Sigmoid colon (tissue), 7 donors: ENCODE measurements around the gene SP2. TPM values are rescaled to one million over a fixed set of nuclear protein-coding genes. Genes with fewer than 3 reads are reported as not detected.

Experiments used
- DNase-seq: peaks from one replicate; pipeline ENCODE4 v3.0.0-alpha.2; 2019
- H3K27ac ChIP-seq, 4 donors: fragments of 200-600 bp; sonication (generic); one replicate each; pipeline ENCODE4 v1.5.1; 2016 to 2019; ENCODE audit warnings: mild to moderate bottlenecking in 1 of 4
- H3K27me3 ChIP-seq, 3 donors: fragments of 200-600 bp; sonication (generic); one replicate each; pipeline ENCODE4 v1.5.1; 2019; ENCODE audit warnings: mild to moderate bottlenecking in 1 of 3
- H3K36me3 ChIP-seq, 4 donors: fragments of 200-600 bp; sonication (generic); one replicate each; pipeline ENCODE4 v1.5.1; 2016 to 2019
- H3K4me1 ChIP-seq, 4 donors: fragments of 200-600 bp; sonication (generic); one replicate each; pipeline ENCODE4 v1.5.1; 2017 to 2019
- H3K4me3 ChIP-seq, 4 donors: fragments of 200-600 bp; sonication (generic); one replicate each; pipeline ENCODE4 v1.5.1; 2017 to 2019; ENCODE audit warnings: mild to moderate bottlenecking in 2 of 4, moderate library complexity in 1 of 4
- H3K9me3 ChIP-seq, 4 donors: fragments of 200-600 bp in 3 of 4; sonication (generic) in 3 of 4; one replicate each; pipeline versions ENCODE4 v1.5.1 to v1.6.1; 2013 to 2019
- EP300 ChIP-seq, 4 donors: sonication (generic); formaldehyde crosslinking; IDR thresholded peaks; one replicate each; pipeline ENCODE4 v1.6.1; 2017; ENCODE audit warnings: antibody characterized with exemption in 4 of 4
- POLR2A ChIP-seq, 2 donors: fragments of 450-650 bp; IDR thresholded peaks; one replicate each; pipeline ENCODE4 v1.6.1; 2016; ENCODE audit warnings: antibody characterized with exemption in 2 of 2, mild to moderate bottlenecking in 2 of 2, moderate library complexity in 2 of 2
- POLR2AphosphoS5 ChIP-seq, 4 donors: sonication (generic); formaldehyde crosslinking; IDR thresholded peaks; one replicate each; pipeline ENCODE4 v1.6.1; 2017; ENCODE audit warnings: antibody characterized with exemption in 4 of 4
- WGBS, 2 donors: extraction: QIAGEN DNeasy Blood & Tissue Kit; methylation state at CpG; one replicate each; pipeline ENCODE4 v1.1.7; 2013; 5-methylcytosine and 5-hydroxymethylcytosine counted together
- intact Hi-C: fragments of 100-400 bp; cut with DNase I; formaldehyde crosslinking; loops from one replicate; pipeline ENCODE4 v1.15.1; 2023
- polyA plus RNA-seq, 3 donors: library from polyadenylated mRNA; stranded (reverse); fragments of 200-250 nt; gene quantifications; one replicate each; pipeline ENCODE4 v1.2.3, GENCODE V29; 2013
- total RNA-seq, 4 donors: library from RNA; depleted of rRNA; stranded (reverse); fragments of >200 nt; gene quantifications; one replicate each; pipeline ENCODE4 v1.1.0, GENCODE V29; 2016
- TF ChIP-seq, protein P1 (sequence below), 4 experiments: fragments of 450-650 bp in 3 of 4; fragments of 200-600 bp in 1 of 4; IDR thresholded peaks; one replicate each; pipeline ENCODE4 v1.5.1; 2016 to 2019; ENCODE audit warnings: antibody characterized with exemption in 4 of 4, mild to moderate bottlenecking in 3 of 4, moderate library complexity in 2 of 4
- donor health status: healthy with polysubstance abuse.
- donor health status: Bipolar disorder and iron deficiency.
- donor health status: healthy.

SP2 gene
- total and polyA plus RNA-seq, 7 donors: 3.0 to 19.2 (median 8.3) TPM

DNA sequence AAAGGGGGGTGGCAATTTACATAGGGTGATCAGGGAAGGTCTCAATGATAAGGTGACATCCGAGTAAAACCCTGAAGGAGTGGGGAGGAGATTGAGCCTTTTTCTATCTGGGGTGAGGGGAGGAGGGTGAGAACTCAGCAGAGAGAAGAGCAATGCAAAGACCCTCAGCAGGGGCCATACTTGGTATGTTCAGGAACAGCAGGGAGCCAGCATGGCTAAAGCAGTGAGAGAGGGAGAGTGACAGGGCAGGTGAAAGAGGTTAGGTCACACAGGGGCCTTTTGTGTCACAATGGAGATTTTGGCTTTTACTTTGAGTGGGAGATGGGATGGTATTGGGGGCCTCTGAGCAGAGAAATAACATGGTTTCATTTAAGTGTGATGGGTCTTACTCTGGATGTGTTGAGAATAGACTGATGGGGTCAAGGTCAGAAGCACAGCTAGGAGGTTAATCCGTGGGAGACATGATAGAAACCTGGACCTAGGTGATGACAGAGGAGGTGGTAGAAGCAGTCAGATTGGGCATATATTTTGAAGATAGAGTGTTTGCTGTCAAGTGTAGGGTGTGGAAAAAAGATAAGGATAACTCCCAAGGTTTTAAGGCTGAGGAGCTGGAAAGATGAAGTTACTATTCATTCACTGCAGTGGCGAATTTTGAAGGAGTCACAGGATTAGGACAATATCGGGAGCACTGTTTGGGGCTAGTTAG, 6.2 kb downstream of the SP2 start:
- intact Hi-C loops: no loop called here
- H3K36me3 ChIP-seq: no peaks in the 10 kb centered on the region
- no peaks in the 10 kb centered on the region for H3K27me3 ChIP-seq
- no peak overlapping the region for H3K4me3 ChIP-seq
- H3K4me1 ChIP-seq: peaks cover 0 to 56% (median 49%) of the 10 kb centered on the region in 4 donors
- no peak overlapping the region for H3K27ac ChIP-seq
- 80 to 89% methylated on average over 4 of the region's 4 CpGs for WGBS, 2 donors
- no peak for DNase-seq
- no peak for TF ChIP-seq POLR2A (IDR thresholded peaks at IDR 0.05)
- TF ChIP-seq EP300 (IDR thresholded peaks at IDR 0.05): no peak
- TF ChIP-seq POLR2AphosphoS5 (IDR thresholded peaks at IDR 0.05): no peak
- TF ChIP-seq, protein P1, sequence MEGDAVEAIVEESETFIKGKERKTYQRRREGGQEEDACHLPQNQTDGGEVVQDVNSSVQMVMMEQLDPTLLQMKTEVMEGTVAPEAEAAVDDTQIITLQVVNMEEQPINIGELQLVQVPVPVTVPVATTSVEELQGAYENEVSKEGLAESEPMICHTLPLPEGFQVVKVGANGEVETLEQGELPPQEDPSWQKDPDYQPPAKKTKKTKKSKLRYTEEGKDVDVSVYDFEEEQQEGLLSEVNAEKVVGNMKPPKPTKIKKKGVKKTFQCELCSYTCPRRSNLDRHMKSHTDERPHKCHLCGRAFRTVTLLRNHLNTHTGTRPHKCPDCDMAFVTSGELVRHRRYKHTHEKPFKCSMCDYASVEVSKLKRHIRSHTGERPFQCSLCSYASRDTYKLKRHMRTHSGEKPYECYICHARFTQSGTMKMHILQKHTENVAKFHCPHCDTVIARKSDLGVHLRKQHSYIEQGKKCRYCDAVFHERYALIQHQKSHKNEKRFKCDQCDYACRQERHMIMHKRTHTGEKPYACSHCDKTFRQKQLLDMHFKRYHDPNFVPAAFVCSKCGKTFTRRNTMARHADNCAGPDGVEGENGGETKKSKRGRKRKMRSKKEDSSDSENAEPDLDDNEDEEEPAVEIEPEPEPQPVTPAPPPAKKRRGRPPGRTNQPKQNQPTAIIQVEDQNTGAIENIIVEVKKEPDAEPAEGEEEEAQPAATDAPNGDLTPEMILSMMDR (IDR thresholded peaks at IDR 0.05): no peak
- no peaks in the 10 kb centered on the region for H3K9me3 ChIP-seq

DNA sequence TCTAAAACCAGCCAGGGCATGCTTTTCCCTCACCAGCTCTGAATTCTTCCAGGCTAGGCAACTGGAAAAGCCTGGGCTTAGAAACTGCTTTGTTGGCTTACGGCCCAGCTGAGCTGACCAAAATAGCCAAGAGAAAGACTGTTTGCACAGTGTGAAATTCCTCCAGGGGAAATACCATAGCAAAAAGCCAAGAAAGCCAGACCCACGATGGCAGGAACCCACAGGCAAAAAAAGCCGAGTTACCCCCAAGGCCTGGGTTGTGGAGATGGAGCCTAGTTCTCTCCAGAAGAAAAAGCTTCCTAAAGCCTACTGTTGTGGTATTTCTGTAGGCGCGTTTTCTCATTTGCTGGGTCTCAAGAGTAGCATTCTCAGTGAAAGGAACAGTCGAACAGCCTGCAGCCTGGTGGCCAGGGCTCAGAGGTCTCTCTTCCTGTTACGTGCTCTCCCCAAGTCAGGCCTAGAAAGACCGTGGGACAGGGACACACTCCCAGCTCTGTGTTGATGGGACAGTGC, 9.2 kb downstream of the SP2 start:
- H3K9me3 ChIP-seq: no peaks in the 10 kb centered on the region
- peaks cover 0 to 62% (median 58%) of the 10 kb centered on the region in 4 donors for H3K4me1 ChIP-seq
- peak overlapping the region; percentile 81 to 90 (median 84) for H3K27ac ChIP-seq
- H3K36me3 ChIP-seq: no peaks in the 10 kb centered on the region
- intact Hi-C loops: no loop called here
- WGBS, 2 donors: 76 to 88% methylated on average over 8 of the region's 8 CpGs
- peak; percentile 91 for DNase-seq
- no peak overlapping the region for H3K4me3 ChIP-seq
- TF ChIP-seq, protein P1 (IDR thresholded peaks at IDR 0.05): no peak
- TF ChIP-seq POLR2AphosphoS5 (IDR thresholded peaks at IDR 0.05) (peak in 1 of 4 donors; percentile 15), EP300 (IDR thresholded peaks at IDR 0.05) (no peak)
- no peaks in the 10 kb centered on the region for H3K27me3 ChIP-seq

DNA sequence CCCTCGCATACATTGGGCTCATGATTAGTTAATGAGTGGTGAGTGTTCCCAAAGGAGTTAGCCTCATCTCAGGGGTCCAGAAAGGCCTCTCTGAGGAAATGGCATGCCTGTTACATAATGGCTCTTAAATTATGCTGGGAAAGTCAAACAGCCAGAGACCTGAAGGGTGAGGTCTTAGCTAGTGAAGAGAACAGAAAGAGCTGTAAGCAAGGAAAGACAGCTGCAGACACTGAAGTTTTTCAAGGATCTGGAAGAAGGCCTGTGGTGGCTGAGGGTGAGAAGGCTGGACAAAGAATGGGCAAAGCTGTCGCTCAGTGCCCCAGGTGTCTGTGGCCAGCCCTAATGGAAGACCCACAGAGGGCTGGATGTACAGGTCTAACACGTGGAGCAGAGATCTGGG, 10.4 kb downstream of the SP2 start:
- H3K4me1 ChIP-seq: peaks cover 0 to 62% (median 58%) of the 10 kb centered on the region in 4 donors

DNA sequence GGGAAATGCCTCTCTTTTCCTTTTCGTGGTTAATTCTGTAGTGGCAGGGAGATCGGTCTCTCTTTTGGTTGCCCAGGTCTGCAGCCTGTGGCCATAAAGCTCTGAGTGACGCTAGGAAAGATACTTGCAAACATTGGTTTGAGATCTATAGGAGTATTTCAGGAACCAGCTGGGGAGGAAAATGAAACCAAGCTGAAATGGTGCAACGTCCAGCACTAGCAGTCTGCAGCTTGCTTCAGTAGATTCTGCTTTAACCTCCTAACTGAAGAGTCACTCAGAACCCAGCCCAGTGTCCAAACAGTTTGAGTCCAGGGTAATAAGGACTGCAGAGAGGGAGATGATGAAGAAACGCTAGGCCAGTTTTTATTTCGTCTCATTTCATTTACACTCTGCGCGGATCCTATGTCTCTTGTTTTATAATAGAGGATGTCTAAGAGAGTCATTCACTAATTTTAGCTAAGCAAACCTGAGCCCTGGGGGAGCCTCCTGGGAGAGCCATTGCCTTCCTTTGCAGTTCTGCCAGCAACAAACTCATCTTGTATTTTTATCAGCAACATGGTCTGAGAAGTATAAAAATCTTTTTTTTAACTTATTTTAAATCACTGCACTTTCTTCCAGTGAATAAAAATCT, 12.0 kb downstream of the SP2 start:
- H3K4me3 ChIP-seq: no peak overlapping the region
- H3K27me3 ChIP-seq: no peaks in the 10 kb centered on the region
- WGBS, 2 donors: 67 to 79% methylated on average over 8 of the region's 8 CpGs
- H3K9me3 ChIP-seq: no peaks in the 10 kb centered on the region
- no peak for DNase-seq
- no peaks in the 10 kb centered on the region for H3K36me3 ChIP-seq
- H3K27ac ChIP-seq: peak overlapping the region; percentile 81 to 90 (median 84)
- H3K4me1 ChIP-seq: peaks cover 0 to 62% (median 58%) of the 10 kb centered on the region in 4 donors
- intact Hi-C loops: no loop called here
- TF ChIP-seq POLR2A (IDR thresholded peaks at IDR 0.05) (no peak), EP300 (IDR thresholded peaks at IDR 0.05) (no peak), POLR2AphosphoS5 (IDR thresholded peaks at IDR 0.05) (no peak)
- TF ChIP-seq, protein P1 (IDR thresholded peaks at IDR 0.05): no peak

More for the DNA sequence above, 10.4 kb downstream of the SP2 start:
- WGBS, 2 donors: 93 to 94% methylated on average over 3 of the region's 3 CpGs
- Histone ChIP-seq H3K9me3 (no peaks in the 10 kb centered on the region), H3K36me3 (no peaks in the 10 kb centered on the region), H3K27ac (peak overlapping the region; percentile 81 to 90 (median 84)), H3K4me3 (no peak overlapping the region), H3K27me3 (no peaks in the 10 kb centered on the region)
- no peak for DNase-seq
- no peak for TF ChIP-seq EP300 (IDR thresholded peaks at IDR 0.05)
- no peak for TF ChIP-seq POLR2AphosphoS5 (IDR thresholded peaks at IDR 0.05)
- no peak for TF ChIP-seq POLR2A (IDR thresholded peaks at IDR 0.05)
- intact Hi-C loops: no loop called here

DNA sequence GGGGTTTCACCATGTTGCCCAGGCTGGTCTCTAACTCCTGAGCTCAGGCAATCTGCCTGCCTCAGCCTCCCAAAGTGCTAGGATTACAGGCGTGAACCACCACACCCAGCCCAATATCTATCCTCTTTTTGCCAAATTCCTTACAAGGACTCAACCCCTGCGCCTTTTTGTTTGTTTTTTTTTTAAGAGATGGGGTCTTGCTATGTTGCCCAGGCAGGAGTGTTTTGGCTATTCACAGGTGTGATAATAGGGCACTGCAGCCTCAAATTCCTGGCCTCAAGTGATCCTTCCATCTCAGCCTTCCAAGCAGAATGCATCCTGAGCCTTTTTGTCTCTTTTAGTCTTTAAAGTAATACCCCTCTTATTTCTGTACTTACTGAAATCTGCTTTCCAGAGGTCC, 17.0 kb downstream of the SP2 start:
- intact Hi-C loops: no loop called here
- TF ChIP-seq POLR2A (IDR thresholded peaks at IDR 0.05) (no peak), EP300 (IDR thresholded peaks at IDR 0.05) (no peak), POLR2AphosphoS5 (IDR thresholded peaks at IDR 0.05) (no peak)
- TF ChIP-seq, protein P1 (IDR thresholded peaks at IDR 0.05): no peak
- no peaks in the 10 kb centered on the region for H3K9me3 ChIP-seq
- peaks cover 0 to 18% (median 2%) of the 10 kb centered on the region in 4 donors for H3K36me3 ChIP-seq
- H3K27ac ChIP-seq: no peak overlapping the region
- H3K4me3 ChIP-seq: no peak overlapping the region
- WGBS, 2 donors: 85 to 95% methylated on average over 2 of the region's 2 CpGs
- DNase-seq: no peak
- H3K27me3 ChIP-seq: no peaks in the 10 kb centered on the region
- peaks cover 0 to 25% (median 17%) of the 10 kb centered on the region in 4 donors for H3K4me1 ChIP-seq
